ENCODE measurements around the gene CCNC. TPM values are rescaled to one million over a fixed set of nuclear protein-coding genes. Genes with fewer than 3 reads are reported as not detected.

Gene CCNC
- 54.0 and 76.5 TPM in 2 replicates for total RNA-seq (2022)
- Bru-seq, nascent RNA: percentile 95 among the genes with signal in this experiment
- BruChase-seq, experiment 1, labeled RNA remaining after a 6-hour chase: percentile 92 among the genes with signal in this experiment
- BruChase-seq, experiment 2, labeled RNA remaining after a 2-hour chase: percentile 96 among the genes with signal in this experiment
- long read RNA-seq, transcript CCNC-209 (13 exons, 2,186 nt): minor isoform, 7 of 239 reads
- long read RNA-seq, transcript CCNC-210 (12 exons, 2,473 nt): major isoform, 190 of 239 reads
- long read RNA-seq, transcript CCNC-207 (12 exons, 1,426 nt): minor isoform, 11 of 239 reads
- long read RNA-seq, partial matches to known transcripts: 4 of 239 reads
- long read RNA-seq, other reads (novel, unspliced or antisense): 23 of 239 reads

GRCh38 chr6:99568103-99568933 is at the start of gene CCNC:
Gene CCNC (minus strand): TSS chr6:99568660. CDS start chr6:99568527, 133 bp downstream.
- no peaks in the 10 kb centered on the region for H3K9me3 Mint-ChIP-seq (ENCODE audit: unreplicated experiment)
- H3K27ac Mint-ChIP-seq (ENCODE audit: low read depth, unreplicated experiment): peak within 1 kb of the TSS; percentile 100
- H3K4me1 Mint-ChIP-seq (ENCODE audit: insufficient read depth, unreplicated experiment): peaks cover 23% of the 10 kb centered on the region
- H3K4me3 Mint-ChIP-seq (ENCODE audit: unreplicated experiment): peak within 1 kb of the TSS; percentile 100
- TF ChIP-seq CTCF (IDR thresholded peaks at IDR 0.05; ENCODE audit: unreplicated experiment): no peak
- intact Hi-C loops (cut with micrococcal nuclease): loop anchor here (2.0 kb wide), 1 partner anchor 48 kb away; no protein-coding TSS in a partner anchor
- DNase-seq (ENCODE audit: unreplicated experiment): peak; percentile 97
- ChIA-PET CTCF (interaction anchor here (0.6 to 2.3 kb wide), 9 partner anchors 17 to 542 kb away, joined by 3 to 11 read pairs (median 3); no protein-coding TSS in a partner anchor), POLR2A (interaction anchor here (0.5 to 3.3 kb wide), 27 partner anchors 9 to 950 kb away, joined by 3 to 38 read pairs (median 6); partner anchors contain the start of genes FAXC, PNISR and USP45)
- peaks cover 9% of the 10 kb centered on the region for H3K36me3 Mint-ChIP-seq (ENCODE audit: insufficient read depth, unreplicated experiment)
- BruUV-seq (replicated peaks): no TSS peak
- no peaks in the 10 kb centered on the region for H3K27me3 Mint-ChIP-seq (ENCODE audit: insufficient read depth, unreplicated experiment)

- POLR2A ChIA-PET: no interaction called here
- H3K9me3 Mint-ChIP-seq (ENCODE audit: unreplicated experiment): no peaks in the 10 kb centered on the region
- no peaks in the 10 kb centered on the region for H3K4me1 Mint-ChIP-seq (ENCODE audit: insufficient read depth, unreplicated experiment)
- CTCF ChIA-PET: interaction anchor here (0.7 kb wide), 2 partner anchors 31 to 91 kb away, joined by 3 to 4 read pairs; no protein-coding TSS in a partner anchor
- no peaks in the 10 kb centered on the region for H3K36me3 Mint-ChIP-seq (ENCODE audit: insufficient read depth, unreplicated experiment)
- DNase-seq (ENCODE audit: unreplicated experiment): no peak
- H3K27me3 Mint-ChIP-seq (ENCODE audit: insufficient read depth, unreplicated experiment): peaks cover 70% of the 10 kb centered on the region
- TF ChIP-seq CTCF (IDR thresholded peaks at IDR 0.05; ENCODE audit: unreplicated experiment): no peak
- BruUV-seq (replicated peaks): no TSS peak
- intact Hi-C loops (cut with micrococcal nuclease): no loop called here
- H3K27ac Mint-ChIP-seq (ENCODE audit: low read depth, unreplicated experiment): no peak overlapping the region
- no peak overlapping the region for H3K4me3 Mint-ChIP-seq (ENCODE audit: unreplicated experiment)
Measured at GRCh38 chr6:99617131-99617530, 48.7 kb upstream of the CCNC start.

GRCh38 chr6:99614430-99615186 is 46.1 kb upstream of the CCNC start:
- POLR2A ChIA-PET: no interaction called here
- no peak overlapping the region for H3K27ac Mint-ChIP-seq (ENCODE audit: low read depth, unreplicated experiment)
- H3K4me3 Mint-ChIP-seq (ENCODE audit: unreplicated experiment): no peak overlapping the region
- H3K4me1 Mint-ChIP-seq (ENCODE audit: insufficient read depth, unreplicated experiment): no peaks in the 10 kb centered on the region
- intact Hi-C loops (cut with micrococcal nuclease): no loop called here
- no peak for TF ChIP-seq CTCF (IDR thresholded peaks at IDR 0.05; ENCODE audit: unreplicated experiment)
- DNase-seq (ENCODE audit: unreplicated experiment): no peak
- H3K36me3 Mint-ChIP-seq (ENCODE audit: insufficient read depth, unreplicated experiment): no peaks in the 10 kb centered on the region
- CTCF ChIA-PET: interaction anchor here (0.6 kb wide), 1 partner anchor 646 kb away, joined by 3 read pairs; no protein-coding TSS in a partner anchor
- no peaks in the 10 kb centered on the region for H3K9me3 Mint-ChIP-seq (ENCODE audit: unreplicated experiment)
- H3K27me3 Mint-ChIP-seq (ENCODE audit: insufficient read depth, unreplicated experiment): peaks cover 67% of the 10 kb centered on the region
- BruUV-seq (replicated peaks): no TSS peak

Data from MCF 10A (cell line).